ENCODE measurements around the gene WEE1. TPM values are rescaled to one million over a fixed set of nuclear protein-coding genes. Genes with fewer than 3 reads are reported as not detected.

Gene WEE1
- polyA plus RNA-seq, 2 of the 4 experiments (the other 2 are of a cell fraction): 18.6 to 41.3 TPM

DNA sequence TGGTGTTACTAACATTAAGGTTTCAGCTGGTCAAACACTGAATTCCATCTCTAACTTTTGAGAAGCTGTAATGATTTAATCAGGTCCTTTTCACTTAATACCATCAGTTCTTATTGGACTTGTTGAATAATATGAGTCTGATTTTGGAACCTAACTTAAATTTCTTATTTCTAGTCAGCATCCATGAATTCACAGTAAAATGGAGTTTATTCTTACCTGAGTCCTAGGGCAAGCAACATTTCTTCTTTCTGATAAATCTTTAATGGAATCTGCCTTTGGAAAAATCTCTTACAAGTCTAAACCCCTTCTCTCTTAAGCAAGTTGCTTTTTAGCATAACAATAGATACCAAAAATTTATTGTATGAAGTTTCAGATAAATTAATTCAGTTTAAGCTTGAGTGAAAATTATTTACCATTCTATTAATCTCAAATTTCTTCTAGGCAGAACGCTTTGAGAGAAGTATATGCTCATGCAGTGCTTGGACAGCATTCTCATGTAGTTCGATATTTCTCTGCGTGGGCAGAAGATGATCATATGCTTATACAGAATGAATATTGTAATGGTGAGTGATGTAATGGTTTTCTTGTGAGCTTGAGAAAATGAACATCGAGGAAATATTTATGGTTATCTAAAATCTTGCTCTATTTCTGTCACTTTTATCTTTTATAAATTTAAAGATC lies 3.4 kb downstream of the WEE1 start (continued):
- TF ChIP-seq TP53 (CRISPR knock-in tag; IDR thresholded peaks at IDR 0.05): no peak
- no peak for TF ChIP-seq POLR2AphosphoS2 (conservative IDR thresholded peaks at IDR 0.05; ENCODE audit: low read length)
- no peak for TF ChIP-seq HEYL (CRISPR knock-in tag; IDR thresholded peaks at IDR 0.05)
- no peak for TF ChIP-seq KDM5A (IDR thresholded peaks at IDR 0.05)
- no peak for TF ChIP-seq ESRRA (IDR thresholded peaks at IDR 0.05; ENCODE audit: borderline replicate concordance, low read length)

DNA sequence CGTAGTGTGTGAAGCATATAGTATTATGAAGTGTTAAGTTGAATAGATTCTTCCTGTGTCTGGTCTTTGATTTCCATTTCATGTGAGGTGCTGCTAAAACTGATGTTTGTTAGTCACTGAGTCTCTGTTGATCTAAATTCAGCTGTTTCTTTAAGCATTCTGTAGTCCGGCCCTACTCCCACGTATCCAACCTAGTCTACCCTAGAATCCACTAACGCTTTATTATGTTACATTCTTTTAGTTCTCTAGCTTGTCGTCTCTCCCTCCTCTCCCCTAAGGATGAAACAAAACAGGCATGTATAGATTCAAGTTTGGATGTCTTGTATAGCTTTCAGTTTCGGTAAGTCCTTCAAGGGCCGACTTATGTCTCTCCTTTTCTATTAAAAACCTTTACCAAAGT lies 4.1 kb downstream of the WEE1 start:
- Histone ChIP-seq H3K4me1 (peaks cover 24% of the 10 kb centered on the region), H3K4me3 (peak overlapping the region; percentile 89; the same call in 1 of the 3 replicates), H3K9me3 (no peaks in the 10 kb centered on the region), H3K4me2 (peak overlapping the region; percentile 83), H3K27ac (peak overlapping the region in 1 of 2 experiments; percentile 38; a peak in 1 of 6 replicates)
- ChIA-PET POLR2A (interaction anchor here (3.3 kb wide), 1 partner anchor 116 kb away, joined by 21 read pairs; the partner anchor contains the start of gene ZNF143), CTCF (interaction anchor here (0.8 to 5.9 kb wide), 5 partner anchors 9 to 70 kb away, joined by 3 to 38 read pairs (median 3); no protein-coding TSS in a partner anchor)
- no peak for FAIRE-seq
- WGBS (ENCODE audit: missing lambda C conversion rate): 48% methylated on average over 7 of the region's 7 CpGs
- no peak for ATAC-seq
- DNase-seq (ENCODE audit: low read depth in 1 of 2, low spot score in 1 of 2): no peak
- TF ChIP-seq, protein P1, sequence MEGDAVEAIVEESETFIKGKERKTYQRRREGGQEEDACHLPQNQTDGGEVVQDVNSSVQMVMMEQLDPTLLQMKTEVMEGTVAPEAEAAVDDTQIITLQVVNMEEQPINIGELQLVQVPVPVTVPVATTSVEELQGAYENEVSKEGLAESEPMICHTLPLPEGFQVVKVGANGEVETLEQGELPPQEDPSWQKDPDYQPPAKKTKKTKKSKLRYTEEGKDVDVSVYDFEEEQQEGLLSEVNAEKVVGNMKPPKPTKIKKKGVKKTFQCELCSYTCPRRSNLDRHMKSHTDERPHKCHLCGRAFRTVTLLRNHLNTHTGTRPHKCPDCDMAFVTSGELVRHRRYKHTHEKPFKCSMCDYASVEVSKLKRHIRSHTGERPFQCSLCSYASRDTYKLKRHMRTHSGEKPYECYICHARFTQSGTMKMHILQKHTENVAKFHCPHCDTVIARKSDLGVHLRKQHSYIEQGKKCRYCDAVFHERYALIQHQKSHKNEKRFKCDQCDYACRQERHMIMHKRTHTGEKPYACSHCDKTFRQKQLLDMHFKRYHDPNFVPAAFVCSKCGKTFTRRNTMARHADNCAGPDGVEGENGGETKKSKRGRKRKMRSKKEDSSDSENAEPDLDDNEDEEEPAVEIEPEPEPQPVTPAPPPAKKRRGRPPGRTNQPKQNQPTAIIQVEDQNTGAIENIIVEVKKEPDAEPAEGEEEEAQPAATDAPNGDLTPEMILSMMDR (IDR thresholded peaks at IDR 0.05): no peak
- TF ChIP-seq CHD4 (IDR thresholded peaks at IDR 0.05; ENCODE audit: borderline replicate concordance) (no peak), MAZ (IDR thresholded peaks at IDR 0.05; ENCODE audit: borderline replicate concordance, low read depth, low read length) (no peak), SREBF2 (IDR thresholded peaks at IDR 0.05) (no peak), ESRRA (IDR thresholded peaks at IDR 0.05; ENCODE audit: borderline replicate concordance, low read length) (no peak), SMC3 (IDR thresholded peaks at IDR 0.05) (no peak)
- TF ChIP-seq, protein P2, sequence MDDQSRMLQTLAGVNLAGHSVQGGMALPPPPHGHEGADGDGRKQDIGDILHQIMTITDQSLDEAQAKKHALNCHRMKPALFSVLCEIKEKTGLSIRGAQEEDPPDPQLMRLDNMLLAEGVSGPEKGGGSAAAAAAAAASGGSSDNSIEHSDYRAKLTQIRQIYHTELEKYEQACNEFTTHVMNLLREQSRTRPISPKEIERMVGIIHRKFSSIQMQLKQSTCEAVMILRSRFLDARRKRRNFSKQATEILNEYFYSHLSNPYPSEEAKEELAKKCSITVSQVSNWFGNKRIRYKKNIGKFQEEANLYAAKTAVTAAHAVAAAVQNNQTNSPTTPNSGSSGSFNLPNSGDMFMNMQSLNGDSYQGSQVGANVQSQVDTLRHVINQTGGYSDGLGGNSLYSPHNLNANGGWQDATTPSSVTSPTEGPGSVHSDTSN (IDR thresholded peaks at IDR 0.05): no peak
- TF ChIP-seq, protein P3, sequence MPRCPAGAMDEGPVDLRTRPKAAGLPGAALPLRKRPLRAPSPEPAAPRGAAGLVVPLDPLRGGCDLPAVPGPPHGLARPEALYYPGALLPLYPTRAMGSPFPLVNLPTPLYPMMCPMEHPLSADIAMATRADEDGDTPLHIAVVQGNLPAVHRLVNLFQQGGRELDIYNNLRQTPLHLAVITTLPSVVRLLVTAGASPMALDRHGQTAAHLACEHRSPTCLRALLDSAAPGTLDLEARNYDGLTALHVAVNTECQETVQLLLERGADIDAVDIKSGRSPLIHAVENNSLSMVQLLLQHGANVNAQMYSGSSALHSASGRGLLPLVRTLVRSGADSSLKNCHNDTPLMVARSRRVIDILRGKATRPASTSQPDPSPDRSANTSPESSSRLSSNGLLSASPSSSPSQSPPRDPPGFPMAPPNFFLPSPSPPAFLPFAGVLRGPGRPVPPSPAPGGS (IDR thresholded peaks at IDR 0.05): no peak
- TF ChIP-seq, protein P4, sequence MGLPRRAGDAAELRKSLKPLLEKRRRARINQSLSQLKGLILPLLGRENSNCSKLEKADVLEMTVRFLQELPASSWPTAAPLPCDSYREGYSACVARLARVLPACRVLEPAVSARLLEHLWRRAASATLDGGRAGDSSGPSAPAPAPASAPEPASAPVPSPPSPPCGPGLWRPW (IDR thresholded peaks at IDR 0.05): no peak
- TF ChIP-seq, protein P5, sequence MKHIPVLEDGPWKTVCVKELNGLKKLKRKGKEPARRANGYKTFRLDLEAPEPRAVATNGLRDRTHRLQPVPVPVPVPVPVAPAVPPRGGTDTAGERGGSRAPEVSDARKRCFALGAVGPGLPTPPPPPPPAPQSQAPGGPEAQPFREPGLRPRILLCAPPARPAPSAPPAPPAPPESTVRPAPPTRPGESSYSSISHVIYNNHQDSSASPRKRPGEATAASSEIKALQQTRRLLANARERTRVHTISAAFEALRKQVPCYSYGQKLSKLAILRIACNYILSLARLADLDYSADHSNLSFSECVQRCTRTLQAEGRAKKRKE (CRISPR knock-in tag; IDR thresholded peaks at IDR 0.05; ENCODE audit: low read depth): no peak

DNA sequence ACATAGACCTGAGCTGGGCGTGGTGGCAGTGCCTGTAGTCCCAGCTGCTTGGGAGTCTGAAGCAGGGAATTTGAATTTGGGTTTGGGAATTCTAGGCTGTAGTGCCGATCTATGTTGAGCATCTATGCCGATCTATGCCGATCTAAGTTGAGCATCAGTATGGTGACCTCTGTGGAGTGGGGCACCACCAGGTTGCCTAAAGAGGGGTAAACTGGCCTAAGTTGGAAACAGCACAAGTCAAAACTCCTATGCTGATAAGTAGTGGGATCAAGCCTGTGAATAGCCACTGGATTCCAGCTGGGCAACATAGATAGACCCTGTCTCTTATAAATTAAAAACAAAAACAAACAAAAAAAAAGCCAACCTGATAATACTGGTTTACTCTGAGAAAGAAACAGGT lies 7.4 kb downstream of the WEE1 start:
- POLR2A ChIA-PET: no interaction called here
- TF ChIP-seq PHF8 (IDR thresholded peaks at IDR 0.05; ENCODE audit: borderline replicate concordance, low read depth): no peak
- no peak for TF ChIP-seq FOSL2 (IDR thresholded peaks at IDR 0.05)
- no peak for TF ChIP-seq FOSL2 (CRISPR knock-in tag; IDR thresholded peaks at IDR 0.05)
- peak; percentile 30 for TF ChIP-seq HOXA7 (CRISPR knock-in tag; IDR thresholded peaks at IDR 0.05)
- peak in 1 of 2 experiments; percentile 10; a peak in 1 of 6 replicates for ATAC-seq
- Histone ChIP-seq H3K9me3 (no peaks in the 10 kb centered on the region), H3K4me2 (no peak overlapping the region), H3K27ac (no peak overlapping the region), H3K4me3 (no peak overlapping the region), H3K4me1 (peaks cover 24% of the 10 kb centered on the region)
- no peak for FAIRE-seq
- CTCF ChIA-PET: interaction anchor here (0.6 kb wide), 1 partner anchor 226 kb away, joined by 3 read pairs; no protein-coding TSS in a partner anchor
- WGBS (ENCODE audit: missing lambda C conversion rate): 78% methylated on average over 4 of the region's 4 CpGs
- DNase-seq (ENCODE audit: low read depth in 1 of 2, low spot score in 1 of 2): no peak
